Central memory CD8-positive, alpha-beta T cell (primary cell): Measurements from ENCODE around the gene ALDH3B2.

Experiments used
- ATAC-seq: fragments of 150-1000 bp; cut with Tn5 transposase; replicated peaks from 2 replicates; pipeline ENCODE4 v1.10.0; 2022; ENCODE audit warnings: mild to moderate bottlenecking, moderate FRiP score, moderate number of reproducible peaks; ENCODE audit not compliant: poor library complexity, severe bottlenecking; ENCODE audit errors: extremely low read depth
- DNase-seq, 2 donors: peaks; one replicate each; pipeline ENCODE4 v3.0.0; 2021; ENCODE audit warnings: low spot score in 2 of 2
- H3K27ac Mint-ChIP-seq: one replicate; pipeline ENCODE4 v1.8.0; 2022; ENCODE audit warnings: low read depth, mild to moderate bottlenecking, moderate library complexity, mixed read lengths
- H3K27me3 Mint-ChIP-seq: one replicate; pipeline ENCODE4 v1.8.0; 2022; ENCODE audit warnings: mixed read lengths
- H3K36me3 Mint-ChIP-seq: one replicate; pipeline ENCODE4 v1.8.0; 2022; ENCODE audit warnings: mild to moderate bottlenecking, moderate library complexity, mixed read lengths; ENCODE audit not compliant: insufficient read depth
- H3K4me1 Mint-ChIP-seq: one replicate; pipeline ENCODE4 v1.8.0; 2022; ENCODE audit warnings: mixed read lengths
- H3K4me3 Mint-ChIP-seq: one replicate; pipeline ENCODE4 v1.8.0; 2022; ENCODE audit warnings: mild to moderate bottlenecking, moderate library complexity, mixed read lengths
- H3K9me3 Mint-ChIP-seq: one replicate; pipeline ENCODE4 v1.8.0; 2022; ENCODE audit warnings: mixed read lengths

ALDH3B2 gene

GRCh38 chr11:67613960-67614715, 60.3 kb downstream of the ALDH3B2 start:
- peaks cover 26% of the 10 kb centered on the region for H3K36me3 Mint-ChIP-seq
- H3K9me3 Mint-ChIP-seq = no peaks in the 10 kb centered on the region
- peak overlapping the region; percentile 94 for H3K27ac Mint-ChIP-seq
- H3K27me3 Mint-ChIP-seq = no peaks in the 10 kb centered on the region
- ATAC-seq (peak; percentile 99), DNase-seq (peak; percentile 73 to 86)
- peak overlapping the region; percentile 78 for H3K4me3 Mint-ChIP-seq
- H3K4me1 Mint-ChIP-seq = peaks cover 40% of the 10 kb centered on the region

DNA sequence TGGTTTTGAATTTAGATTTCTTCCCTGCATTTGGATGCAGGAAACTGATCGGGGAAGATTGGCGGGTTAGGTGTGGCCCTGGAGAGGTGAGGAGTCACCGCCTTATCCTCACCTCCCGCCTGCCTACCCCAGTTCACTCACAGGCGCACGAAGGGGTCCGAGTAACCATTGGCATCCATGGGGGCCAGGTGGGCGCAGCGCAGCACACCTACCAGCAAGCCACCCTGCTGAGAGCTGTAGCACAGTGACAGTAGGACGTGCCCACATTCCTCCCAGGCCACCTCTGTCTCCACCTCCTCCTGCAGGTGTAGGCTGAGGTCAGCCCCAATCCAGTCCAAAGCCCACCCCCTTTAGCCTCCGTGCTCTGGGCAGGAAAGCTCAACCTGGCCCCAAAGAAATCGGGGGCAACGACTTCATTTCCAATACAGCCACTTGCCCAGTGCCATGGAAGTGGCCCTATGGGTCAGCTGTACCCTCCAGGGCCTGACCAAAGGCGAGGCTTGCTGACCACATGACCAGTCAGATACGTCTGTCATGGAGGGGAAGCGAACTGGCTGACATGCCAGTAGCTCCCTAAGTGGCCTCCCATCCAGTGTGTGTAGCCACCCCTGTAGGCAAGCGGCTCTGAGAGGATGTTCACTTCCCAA, 61.0 kb downstream of the ALDH3B2 start:
- Mint-ChIP-seq H3K9me3 (no peaks in the 10 kb centered on the region), H3K36me3 (peaks cover 29% of the 10 kb centered on the region), H3K27me3 (no peaks in the 10 kb centered on the region), H3K4me3 (peak overlapping the region; percentile 78), H3K4me1 (peaks cover 40% of the 10 kb centered on the region), H3K27ac (peak overlapping the region; percentile 94)
- DNase-seq (no peak), ATAC-seq (no peak)

DNA sequence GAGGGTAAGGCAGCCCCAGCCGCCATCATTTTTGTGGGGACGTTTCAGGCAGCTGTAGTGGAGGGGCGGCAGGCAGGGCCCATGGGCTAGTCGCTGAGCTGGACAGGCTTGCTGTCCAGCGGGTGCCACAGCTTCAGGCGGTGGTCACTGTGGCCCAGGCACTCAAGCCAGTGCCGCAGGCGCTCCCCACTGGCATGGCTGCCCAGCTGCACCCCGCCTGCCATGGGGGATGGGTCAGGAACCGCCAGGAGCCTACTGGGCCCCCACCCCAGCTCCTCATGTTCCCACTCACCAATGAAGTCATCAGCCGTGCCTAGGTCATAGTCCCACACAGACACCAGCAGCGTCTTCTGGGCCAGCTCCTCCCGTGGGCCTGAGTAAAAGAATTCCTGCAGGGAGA, 61.7 kb downstream of the ALDH3B2 start:
- Mint-ChIP-seq H3K4me1 (peaks cover 40% of the 10 kb centered on the region), H3K27me3 (no peaks in the 10 kb centered on the region), H3K36me3 (peaks cover 31% of the 10 kb centered on the region), H3K27ac (peak overlapping the region; percentile 25), H3K4me3 (no peak overlapping the region), H3K9me3 (no peaks in the 10 kb centered on the region)
- no peak for DNase-seq
- no peak for ATAC-seq
